Muscle layer of duodenum (tissue), 2 donors: Measurements from ENCODE around the gene CRACDL.
"Not testable (repeated sequence)": the region's sequence is repeated elsewhere in the genome, so short reads cannot be mapped to it uniquely, and the experiment has no call there.

Experiments used
- H3K27ac ChIP-seq: one replicate; pipeline ENCODE4 v1.7.0; 2013; ENCODE audit warnings: mild to moderate bottlenecking, low read length
- H3K27me3 ChIP-seq: one replicate; pipeline ENCODE4 v1.7.0; 2013; ENCODE audit warnings: low read depth, mild to moderate bottlenecking, control low read depth, low read length
- H3K36me3 ChIP-seq, 2 donors: one replicate each; pipeline ENCODE4 v1.7.0; 2013; ENCODE audit warnings: low read length in 2 of 2, control low read depth in 1 of 2, mild to moderate bottlenecking in 1 of 2; ENCODE audit not compliant: insufficient read depth in 2 of 2, control insufficient read depth in 1 of 2
- H3K4me1 ChIP-seq, 2 donors: one replicate each; pipeline ENCODE4 v1.7.0; 2013; ENCODE audit warnings: low read length in 2 of 2, mild to moderate bottlenecking in 2 of 2, control low read depth in 1 of 2, moderate library complexity in 1 of 2; ENCODE audit not compliant: insufficient read depth in 2 of 2, control insufficient read depth in 1 of 2
- H3K4me3 ChIP-seq, 2 donors: one replicate each; pipeline ENCODE4 v1.7.0; 2013; ENCODE audit warnings: low read length in 2 of 2, low read depth in 1 of 2, mild to moderate bottlenecking in 1 of 2
- H3K9me3 ChIP-seq, 2 donors: one replicate each; pipeline ENCODE4 v1.7.0; 2013; ENCODE audit warnings: low read length in 2 of 2, control low read depth in 1 of 2, mild to moderate bottlenecking in 1 of 2; ENCODE audit not compliant: control insufficient read depth in 1 of 2
- donor health status: healthy.

Gene CRACDL

DNA sequence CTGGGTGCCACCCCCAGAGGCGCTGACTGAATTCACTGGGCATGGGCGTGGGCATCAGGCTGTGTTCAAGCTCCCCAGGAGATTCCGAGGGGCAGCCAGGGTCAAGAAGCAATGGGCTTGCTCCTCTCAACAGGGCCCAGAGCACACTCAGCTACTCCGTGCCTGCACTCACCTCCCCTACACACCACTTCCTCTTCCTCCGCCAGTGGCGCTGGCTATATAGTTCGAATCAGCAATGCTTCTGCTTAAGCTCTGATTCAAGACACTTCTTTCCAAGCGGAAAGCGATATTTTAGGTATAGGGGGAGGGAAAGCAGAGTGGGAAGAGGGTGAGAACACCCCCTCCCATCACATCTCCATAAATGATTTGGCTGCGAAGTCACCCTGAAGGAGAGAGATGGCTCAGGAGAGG, 42.1 kb downstream of the CRACDL start:
- Histone ChIP-seq H3K27me3 (no peaks in the 10 kb centered on the region), H3K4me1 (no peaks in the 10 kb centered on the region), H3K4me3 (no peak overlapping the region), H3K36me3 (no peaks in the 10 kb centered on the region), H3K27ac (no peak overlapping the region), H3K9me3 (no peaks in the 10 kb centered on the region)

DNA sequence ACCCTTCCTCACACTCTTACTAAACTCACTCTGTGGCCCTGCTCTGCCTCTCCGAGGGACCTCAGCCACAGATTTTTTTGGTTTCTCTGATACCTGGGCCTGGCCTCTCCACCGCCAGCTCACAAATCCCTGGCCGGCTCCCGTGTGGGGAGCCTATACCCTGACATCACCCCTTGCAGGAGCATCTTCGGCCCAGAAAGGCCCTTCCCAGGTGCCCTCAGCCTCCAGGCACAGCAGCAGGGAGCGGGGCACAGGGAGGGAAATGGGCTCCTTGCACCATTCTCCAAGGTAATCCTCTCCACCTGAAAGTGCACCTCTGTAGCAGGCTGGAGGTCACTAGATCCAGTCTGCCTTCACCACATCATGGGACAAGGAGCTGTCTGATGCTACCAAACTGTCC, 43.2 kb downstream of the CRACDL start:
- H3K4me1 ChIP-seq, result no peaks in the 10 kb centered on the region
- no peaks in the 10 kb centered on the region for H3K27me3 ChIP-seq
- peaks cover 0 to under 1% of the 10 kb centered on the region in 2 donors for H3K9me3 ChIP-seq
- H3K27ac ChIP-seq, result no peak overlapping the region
- no peaks in the 10 kb centered on the region for H3K36me3 ChIP-seq
- H3K4me3 ChIP-seq, result no peak overlapping the region

GRCh38 chr2:98891591-98891990, 44.4 kb downstream of the CRACDL start:
- Histone ChIP-seq H3K4me1 (no peaks in the 10 kb centered on the region), H3K36me3 (no peaks in the 10 kb centered on the region), H3K4me3 (no peak overlapping the region), H3K27me3 (no peaks in the 10 kb centered on the region), H3K9me3 (peaks cover 0 to 11% of the 10 kb centered on the region in 2 donors), H3K27ac (no peak overlapping the region)

DNA sequence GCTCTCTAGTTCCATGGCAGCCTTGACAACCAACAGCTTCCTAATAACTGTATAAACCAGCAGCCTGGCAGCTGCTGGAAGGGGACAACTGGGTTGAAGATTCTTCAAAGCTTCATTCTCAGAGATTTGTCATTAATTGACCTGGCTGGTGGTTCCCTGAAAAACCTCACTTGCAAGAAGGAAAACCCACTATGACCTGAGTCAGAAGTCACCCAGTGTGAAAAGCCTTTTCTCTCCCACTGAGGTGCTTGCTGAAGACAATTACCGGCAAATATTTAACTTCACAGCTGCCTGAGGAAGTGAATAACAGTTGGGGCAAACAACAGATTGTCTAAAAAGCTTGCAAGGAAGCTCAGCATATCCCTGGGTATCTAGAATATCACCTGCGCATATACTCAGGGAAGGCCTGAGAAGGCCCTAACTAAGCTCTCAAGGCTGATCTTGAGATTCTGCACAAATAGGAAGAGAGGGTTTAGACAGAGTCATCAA, 49.9 kb downstream of the CRACDL start:
- no peaks in the 10 kb centered on the region for H3K36me3 ChIP-seq
- no peaks in the 10 kb centered on the region for H3K27me3 ChIP-seq
- H3K27ac ChIP-seq, result no peak overlapping the region
- no peak overlapping the region for H3K4me3 ChIP-seq
- peaks cover 8 to 23% of the 10 kb centered on the region in 2 donors for H3K9me3 ChIP-seq
- no peaks in the 10 kb centered on the region for H3K4me1 ChIP-seq

GRCh38 chr2:98884658-98885057, 51.4 kb downstream of the CRACDL start:
- no peaks in the 10 kb centered on the region for H3K36me3 ChIP-seq
- no peak overlapping the region for H3K4me3 ChIP-seq
- H3K4me1 ChIP-seq, result no peaks in the 10 kb centered on the region
- no peak overlapping the region for H3K27ac ChIP-seq
- peaks cover 8 to 23% of the 10 kb centered on the region in 2 donors for H3K9me3 ChIP-seq
- no peaks in the 10 kb centered on the region for H3K27me3 ChIP-seq

GRCh38 chr2:98883780-98884211, 52.2 kb downstream of the CRACDL start:
- no peak overlapping the region for H3K27ac ChIP-seq
- H3K9me3 ChIP-seq, result peaks cover 8 to 23% of the 10 kb centered on the region in 2 donors
- H3K36me3 ChIP-seq, result no peaks in the 10 kb centered on the region
- H3K4me1 ChIP-seq, result no peaks in the 10 kb centered on the region
- H3K27me3 ChIP-seq, result no peaks in the 10 kb centered on the region
- no peak overlapping the region for H3K4me3 ChIP-seq

- no peak overlapping the region for H3K4me3 ChIP-seq
- no peaks in the 10 kb centered on the region for H3K27me3 ChIP-seq
- no peaks in the 10 kb centered on the region for H3K4me1 ChIP-seq
- peaks cover 8 to 23% of the 10 kb centered on the region in 2 donors for H3K9me3 ChIP-seq
- H3K27ac ChIP-seq, result no peak overlapping the region
- no peaks in the 10 kb centered on the region for H3K36me3 ChIP-seq
Observed at GRCh38 chr2:98882971-98883779, 52.9 kb downstream of the CRACDL start.

GRCh38 chr2:98882368-98882767, 53.7 kb downstream of the CRACDL start:
- Histone ChIP-seq H3K9me3 (peaks cover 8 to 17% of the 10 kb centered on the region in 2 donors), H3K36me3 (no peaks in the 10 kb centered on the region), H3K27ac (no peak overlapping the region), H3K4me1 (no peaks in the 10 kb centered on the region), H3K4me3 (no peak overlapping the region), H3K27me3 (no peaks in the 10 kb centered on the region)

- peaks cover 4 to 9% of the 10 kb centered on the region in 2 donors for H3K9me3 ChIP-seq
- no peaks in the 10 kb centered on the region for H3K4me1 ChIP-seq
- H3K27ac ChIP-seq, result no peak overlapping the region
- H3K36me3 ChIP-seq, result no peaks in the 10 kb centered on the region
- no peak overlapping the region for H3K4me3 ChIP-seq
- no peaks in the 10 kb centered on the region for H3K27me3 ChIP-seq
Observed at GRCh38 chr2:98881153-98881650, 54.8 kb downstream of the CRACDL start.

DNA sequence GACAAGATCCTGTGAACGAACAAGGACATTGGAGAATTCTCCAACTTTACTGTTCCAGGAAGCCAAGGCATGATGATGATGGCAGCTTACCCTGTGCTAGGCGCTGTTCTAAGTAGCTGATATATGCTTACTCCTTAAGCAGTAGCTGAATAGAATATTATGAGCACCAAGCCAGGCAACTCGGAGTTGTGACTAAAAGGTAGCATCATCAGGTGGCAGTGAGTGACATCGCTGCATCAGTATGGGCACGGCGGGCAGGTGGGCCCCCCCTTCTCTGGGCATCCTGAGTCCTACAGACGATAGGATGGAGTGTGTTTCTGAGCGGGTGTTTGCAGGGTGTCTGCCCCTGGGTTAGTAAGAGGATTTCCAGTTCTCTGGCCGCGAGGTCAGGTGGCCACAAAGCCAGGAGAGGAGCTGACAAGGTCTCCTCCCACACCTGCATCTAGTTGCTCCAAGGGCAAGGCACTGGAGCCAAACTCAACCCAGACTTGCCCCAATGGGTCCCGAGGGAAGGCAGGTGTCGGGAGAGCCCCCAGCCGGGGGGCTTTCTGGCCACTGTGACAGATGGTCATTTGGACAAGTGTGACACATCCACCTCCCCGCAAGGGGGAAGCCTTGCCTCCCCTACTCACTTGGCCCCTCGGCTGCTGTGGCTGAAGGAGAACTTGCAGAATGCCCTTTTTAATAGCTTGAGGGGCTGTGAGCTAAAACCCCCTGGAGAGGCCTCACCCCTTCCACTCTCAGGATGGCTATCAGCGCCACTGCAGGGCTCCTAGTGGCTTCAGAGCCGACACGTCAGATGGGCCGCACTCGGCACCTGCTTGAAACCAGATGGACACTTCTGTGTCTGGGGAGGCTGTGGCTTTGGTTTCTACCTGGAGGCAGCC, 55.5 kb downstream of the CRACDL start:
- peaks cover 0 to 2% of the 10 kb centered on the region in 2 donors for H3K9me3 ChIP-seq
- H3K27me3 ChIP-seq, result no peaks in the 10 kb centered on the region
- no peaks in the 10 kb centered on the region for H3K4me1 ChIP-seq
- no peak overlapping the region for H3K4me3 ChIP-seq
- no peaks in the 10 kb centered on the region for H3K36me3 ChIP-seq
- no peak overlapping the region for H3K27ac ChIP-seq

DNA sequence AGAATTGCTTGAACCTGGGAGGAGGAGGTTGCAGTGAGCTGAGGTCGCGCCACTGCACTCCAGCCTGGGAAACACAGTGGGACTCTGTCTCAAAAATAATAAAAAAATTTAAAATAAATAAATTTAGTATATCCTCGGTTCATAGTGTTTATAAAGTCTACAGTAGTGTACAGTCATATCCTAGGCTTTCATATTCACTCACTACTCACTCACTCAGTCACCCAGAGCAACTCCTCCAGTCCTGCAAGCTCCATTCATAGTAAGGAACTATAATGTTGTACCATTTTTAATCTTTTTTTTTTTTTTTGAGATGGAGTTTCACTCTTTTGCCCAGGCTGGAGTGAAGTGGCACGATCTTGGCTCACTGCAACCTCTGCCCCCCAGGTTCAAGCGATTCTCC, 58.4 kb downstream of the CRACDL start:
- H3K4me1 ChIP-seq, H3K27ac ChIP-seq: not testable (repeated sequence)

More for the DNA sequence above, 58.4 kb downstream of the CRACDL start:
- H3K9me3 ChIP-seq, H3K27me3 ChIP-seq, H3K4me3 ChIP-seq, H3K36me3 ChIP-seq: not testable (repeated sequence)
